Esophagus muscularis mucosa (tissue), 4 donors: ENCODE data around the gene SELENOM.

ENCODE experiments used
- CTCF ChIP-seq, 3 experiments: fragments of 200-600 bp in 2 of 3; fragments of 450-650 bp in 1 of 3; sonication (generic) in 2 of 3; IDR thresholded peaks; one replicate each; pipeline ENCODE4 v1.5.1; 2017 to 2019; ENCODE audit warnings: antibody characterized with exemption in 3 of 3, mild to moderate bottlenecking in 2 of 3, moderate library complexity in 1 of 3
- EP300 ChIP-seq: sonication (generic); formaldehyde crosslinking; IDR thresholded peaks from one replicate; pipeline ENCODE4 v1.6.1; 2017; ENCODE audit warnings: antibody characterized with exemption
- POLR2A ChIP-seq: fragments of 450-650 bp; IDR thresholded peaks from one replicate; pipeline ENCODE4 v1.6.1; 2017; ENCODE audit warnings: antibody characterized with exemption, moderate library complexity, mild to moderate bottlenecking, low read depth
- POLR2AphosphoS5 ChIP-seq, 2 donors: sonication (generic); formaldehyde crosslinking; IDR thresholded peaks; one replicate each; pipeline ENCODE4 v1.6.1; 2017; ENCODE audit warnings: antibody characterized with exemption in 2 of 2

GRCh38 chr22:31122532-31123291 is 15.3 kb upstream of the SELENOM start, which contains the start of gene INPP5J:
- TF ChIP-seq CTCF (IDR thresholded peaks at IDR 0.05) = no peak
- no peak for TF ChIP-seq EP300
- TF ChIP-seq POLR2A = no peak
- peak in 1 of 2 donors; percentile 23 for TF ChIP-seq POLR2AphosphoS5 (IDR thresholded peaks at IDR 0.05)
